Adrenal gland (tissue), 5 donors: ENCODE results near the gene HECA.

ENCODE experiments used
- CTCF ChIP-seq, 6 experiments: fragments of 450-650 bp in 4 of 6; fragments of 200-600 bp in 2 of 6; sonication (generic) in 1 of 6; IDR thresholded peaks; 1 replicate in 5 of 6; 2 replicates in 1 of 6; pipeline versions ENCODE4 v1.5.1 to v1.8.0; 2016 to 2021; ENCODE audit warnings: antibody characterized with exemption in 6 of 6, mild to moderate bottlenecking in 2 of 6, moderate library complexity in 1 of 6
- POLR2A ChIP-seq, 2 donors: fragments of 450-650 bp; IDR thresholded peaks; one replicate each; pipeline ENCODE4 v1.6.1; 2017; ENCODE audit warnings: antibody characterized with exemption in 2 of 2, mild to moderate bottlenecking in 2 of 2, moderate library complexity in 1 of 2
- donor health status: DM: no; HTN: no; CAD: no.

GRCh38 chr6:139114746-139115145 lies 20.1 kb upstream of the HECA start:
- TF ChIP-seq CTCF (IDR thresholded peaks at IDR 0.05) (no peak), POLR2A (IDR thresholded peaks at IDR 0.05) (no peak)
